NT2/D1 (cell line): Measurements from ENCODE around the gene NEURL3.

ENCODE experiments used
- SUZ12 ChIP-seq: IDR thresholded peaks from 2 replicates; pipeline ENCODE4 v1.6.1; 2011; ENCODE audit not compliant: insufficient read length, insufficient read depth; ENCODE audit errors: extremely low read depth
- YY1 ChIP-seq: IDR thresholded peaks from 2 replicates; pipeline ENCODE4 v1.6.1; 2011; ENCODE audit not compliant: insufficient read length, insufficient read depth
- ZNF274 ChIP-seq: IDR thresholded peaks from 2 replicates; pipeline ENCODE4 v1.6.1; 2011; ENCODE audit warnings: mild to moderate bottlenecking, low read depth, low read length

GRCh38 chr2:96530144-96530430 is 24.9 kb upstream of the NEURL3 start:
- TF ChIP-seq YY1 (no peak), ZNF274 (no peak), SUZ12 (no peak)
